Measurements from ENCODE around the gene GLIPR1L1.
A peak's percentile ranks its signal among the peaks of the same experiment; 100 is the strongest.

GLIPR1L1 gene

DNA sequence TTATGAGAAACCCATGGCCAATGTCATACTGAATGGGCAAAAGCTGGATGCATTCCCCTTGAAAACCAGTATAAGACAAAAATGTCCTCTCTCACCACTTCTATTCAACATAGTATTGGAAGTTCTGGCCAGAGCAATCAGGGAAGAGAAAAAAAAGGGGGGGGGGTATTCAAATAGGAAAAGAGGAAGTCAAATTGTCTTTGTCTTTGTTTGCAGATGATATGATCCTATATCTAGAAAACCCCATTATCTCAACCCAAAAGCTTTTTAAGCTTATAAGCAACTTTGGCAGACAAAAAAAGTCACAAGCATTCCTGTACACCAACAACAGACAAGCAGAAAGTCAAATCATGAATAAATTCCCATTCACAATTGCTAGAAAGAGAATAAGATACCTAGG lies 19.5 kb downstream of the GLIPR1L1 start:
- no peak for DNase-seq

DNA sequence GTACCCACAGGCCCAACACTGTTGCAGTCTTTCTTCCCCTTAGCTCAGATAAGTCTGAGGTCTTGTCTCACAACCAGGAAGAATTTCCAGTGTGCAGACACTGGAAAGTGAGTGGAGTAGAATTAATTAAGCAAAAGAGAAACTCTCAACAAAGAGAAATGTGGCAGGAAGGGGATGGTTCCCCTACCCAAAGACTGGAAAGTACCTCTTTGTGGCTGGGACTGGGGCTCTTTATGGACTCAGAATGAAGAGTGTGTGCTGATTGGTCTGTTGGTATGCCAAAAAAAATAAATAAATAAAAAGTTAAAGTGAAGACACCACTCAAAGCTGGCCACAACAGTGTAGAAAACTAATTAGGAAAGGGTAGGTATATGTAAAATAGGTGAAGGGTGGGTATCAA lies 26.4 kb downstream of the GLIPR1L1 start:
- DNase-seq: no peak

DNA sequence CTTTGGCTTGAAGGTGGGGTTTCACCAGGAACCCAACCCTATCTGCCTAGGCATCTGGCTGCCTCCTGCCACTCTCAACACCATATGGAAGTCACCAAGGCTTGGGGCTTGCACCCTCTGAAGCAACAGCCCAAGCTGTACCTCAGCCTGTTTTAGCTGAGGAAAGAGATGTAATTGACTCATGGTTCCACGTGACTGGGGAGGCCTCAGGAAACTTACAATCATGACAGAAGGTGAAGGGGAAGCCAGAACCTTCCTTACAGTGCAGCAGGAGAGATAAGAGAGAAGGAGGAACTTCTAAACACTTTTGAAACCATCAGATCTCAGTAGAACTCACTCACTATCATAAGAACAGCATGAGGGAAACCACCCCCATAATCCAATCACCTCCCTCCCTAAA lies 26.9 kb downstream of the GLIPR1L1 start:
- no peak for DNase-seq

DNA sequence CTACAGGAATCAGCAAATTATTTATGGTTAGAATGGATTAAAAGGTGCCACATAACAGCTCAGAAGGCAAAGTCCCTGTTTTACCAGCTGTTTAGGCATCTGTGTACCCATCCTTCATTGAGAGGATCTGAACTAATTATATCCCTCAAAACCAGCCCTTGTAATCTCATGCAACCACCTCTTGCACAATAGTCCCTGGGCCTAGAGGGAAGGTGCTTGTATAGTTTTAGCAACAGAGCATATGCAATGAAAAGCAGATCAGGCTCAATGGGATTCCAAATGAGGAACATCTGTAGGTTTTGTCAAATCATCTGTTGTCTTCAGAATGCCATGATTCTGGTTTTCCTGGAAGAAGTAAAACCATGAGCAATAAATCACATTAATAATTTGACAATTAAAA lies 30.4 kb downstream of the GLIPR1L1 start:
- DNase-seq: no peak

DNA sequence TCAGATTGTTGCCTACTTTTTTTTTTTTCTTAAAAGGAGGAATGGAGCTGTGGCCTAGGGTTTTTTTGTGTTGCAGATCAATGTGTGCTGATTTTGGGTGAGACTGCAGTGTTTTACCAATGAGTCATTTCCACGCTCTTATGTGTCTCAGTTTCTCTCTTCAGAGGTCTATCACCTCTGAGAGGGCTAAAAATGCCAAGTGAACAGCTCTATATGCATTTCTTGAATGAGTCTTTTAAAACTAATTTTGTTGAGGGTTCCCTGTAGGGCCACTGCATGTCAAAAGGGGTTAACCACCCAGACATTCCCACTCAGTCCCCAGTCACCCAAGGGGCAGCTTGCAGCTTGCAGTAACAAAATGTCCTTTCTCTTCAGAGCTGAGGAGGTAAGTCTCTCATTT lies 32.2 kb downstream of the GLIPR1L1 start:
- no peak for DNase-seq

DNA sequence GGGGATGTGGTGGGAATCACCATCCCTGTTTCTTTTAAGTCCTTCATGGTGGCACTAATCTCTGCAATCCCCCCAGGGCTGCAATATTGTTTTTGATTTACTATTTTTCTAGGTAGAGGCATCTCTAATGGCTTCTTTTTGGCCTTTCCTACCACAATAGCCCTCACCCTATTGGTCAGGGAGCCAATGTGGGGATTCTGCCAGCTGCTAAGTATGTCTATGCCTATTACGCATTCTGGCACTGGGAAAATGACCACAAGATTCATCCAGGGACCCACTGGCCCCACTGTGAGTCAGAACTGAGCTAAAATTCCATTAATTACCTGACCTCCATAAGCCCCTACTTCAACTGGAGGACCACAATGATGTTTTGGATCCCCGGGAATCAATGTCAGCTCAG lies 40.5 kb downstream of the GLIPR1L1 start:
- no peak for DNase-seq

DNA sequence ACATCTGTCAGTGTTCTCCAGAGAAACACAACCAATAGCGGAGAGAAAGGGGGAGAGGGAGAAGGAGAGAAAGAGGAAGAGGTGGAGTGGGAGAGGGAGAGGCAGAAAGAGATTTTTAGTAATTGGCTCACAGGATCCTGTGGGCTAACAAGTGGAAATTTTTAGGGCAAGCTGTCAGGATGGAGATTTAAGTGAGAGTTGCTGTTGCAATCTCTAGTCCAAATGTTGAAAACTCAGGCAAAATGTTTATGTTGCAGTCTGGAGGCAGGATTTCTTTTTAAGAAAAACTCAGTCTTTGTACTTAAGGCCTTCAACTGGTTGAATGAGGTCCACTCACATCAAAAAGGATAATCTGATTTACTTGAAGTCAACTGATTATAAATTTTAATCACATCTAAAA lies 43.9 kb downstream of the GLIPR1L1 start:
- DNase-seq: no peak

DNA sequence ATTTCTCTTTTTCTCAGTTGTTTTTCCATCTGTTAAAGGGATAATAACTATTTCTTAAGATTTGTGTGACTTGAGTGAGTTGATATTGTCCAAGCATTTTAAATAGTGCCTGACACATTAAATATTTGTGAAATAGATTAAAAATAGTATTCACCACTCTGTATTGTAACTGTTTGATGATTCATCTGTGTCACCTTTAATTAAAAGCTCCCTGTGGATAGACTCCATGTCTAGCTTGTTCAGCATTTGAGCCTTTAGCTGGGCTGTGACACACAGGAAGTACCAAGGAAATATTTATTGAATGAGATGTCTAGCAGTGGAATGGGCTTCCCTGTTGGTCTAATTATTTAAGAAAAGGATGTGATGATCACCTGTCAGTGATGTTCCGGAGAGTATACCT lies 54.6 kb downstream of the GLIPR1L1 start:
- no peak for DNase-seq

DNA sequence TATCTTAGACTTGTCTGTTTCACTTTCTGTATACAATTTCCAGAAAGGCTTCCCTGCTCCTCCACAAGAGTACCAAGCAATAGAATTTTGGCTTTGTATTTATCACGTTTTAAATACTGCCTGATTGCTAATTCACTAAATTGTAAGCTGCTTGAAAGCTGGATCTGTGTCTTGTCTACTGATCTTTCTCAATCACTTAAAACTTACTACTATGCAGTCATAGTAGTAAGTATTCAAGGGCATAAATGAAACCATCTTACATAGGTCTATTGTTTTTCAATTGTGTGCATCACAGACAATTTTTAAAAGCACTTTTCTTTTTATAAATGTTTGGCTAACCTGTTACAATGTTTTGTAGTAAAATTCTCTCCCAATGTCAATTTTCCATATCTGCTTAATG lies 55.2 kb downstream of the GLIPR1L1 start:
- DNase-seq: no peak

DNA sequence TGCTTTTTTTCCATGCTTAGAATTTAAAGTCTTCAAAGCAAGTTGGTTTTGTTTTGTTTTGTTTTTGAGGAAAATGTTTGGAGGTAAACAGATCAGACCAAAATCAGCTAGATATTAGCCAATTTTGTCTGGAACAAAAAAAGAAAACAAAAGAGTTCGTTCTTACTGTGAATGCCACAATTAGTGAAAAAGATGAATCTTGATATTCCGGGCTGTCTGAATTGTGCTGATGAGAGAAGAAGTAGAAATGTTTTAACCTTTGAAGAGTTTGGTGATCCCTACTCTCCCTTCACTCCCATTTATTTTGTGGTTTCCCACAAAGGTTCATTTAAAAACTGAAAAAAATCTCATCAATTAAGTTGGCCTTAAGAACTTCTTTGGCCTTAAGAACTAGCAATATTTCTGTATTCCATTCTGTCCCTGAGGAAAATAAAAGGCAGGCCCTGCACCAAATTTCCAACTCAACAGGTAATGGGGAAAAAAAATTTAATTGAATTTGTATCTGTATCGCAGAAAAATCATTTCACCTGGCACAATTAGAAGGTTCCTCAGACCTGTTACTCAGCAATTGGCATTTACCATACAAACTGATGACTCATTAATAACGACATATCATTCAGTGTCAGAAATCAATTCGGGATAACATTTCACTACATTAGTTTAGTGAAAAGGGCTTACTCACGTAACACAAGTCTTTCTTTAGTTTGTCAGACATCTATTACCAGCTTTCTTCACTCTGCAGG lies 55.9 kb downstream of the GLIPR1L1 start:
- DNase-seq: no peak

DNA sequence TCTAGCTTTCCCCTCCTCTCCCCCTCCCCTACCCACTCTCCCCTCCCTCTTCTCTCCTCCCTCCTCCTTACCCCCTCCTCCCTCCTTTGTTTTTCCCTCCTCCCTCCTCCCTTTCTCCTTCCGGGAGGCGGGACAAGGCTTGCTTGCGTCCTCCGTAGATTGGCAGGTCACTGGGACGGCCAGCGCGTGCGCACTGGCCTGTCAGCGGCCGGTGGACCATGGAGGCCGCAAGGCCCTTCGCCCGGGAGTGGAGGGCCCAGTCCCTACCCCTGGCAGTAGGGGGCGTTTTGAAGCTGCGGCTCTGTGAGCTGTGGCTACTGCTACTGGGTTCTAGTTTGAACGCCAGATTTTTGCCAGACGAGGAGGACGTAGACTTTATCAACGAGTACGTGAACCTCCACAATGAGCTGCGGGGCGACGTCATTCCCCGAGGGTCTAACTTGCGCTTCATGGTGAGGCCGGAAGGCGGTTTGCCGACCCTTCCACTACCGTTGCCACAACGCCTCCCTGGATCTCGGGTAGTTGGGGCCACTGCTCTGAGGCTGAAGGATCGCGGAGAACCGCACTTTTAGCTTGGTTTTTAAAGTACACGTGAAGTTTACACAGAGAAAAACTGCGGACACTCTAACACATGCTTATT lies 56.5 kb downstream of the GLIPR1L1 start, which contains the start of gene GLIPR1L2:
Gene GLIPR1L2 (plus strand): TSS at position 191 of the 640 bp plus-strand sequence. CDS start 28 bp downstream, at position 219.
- peak; percentile 97 for DNase-seq

DNA sequence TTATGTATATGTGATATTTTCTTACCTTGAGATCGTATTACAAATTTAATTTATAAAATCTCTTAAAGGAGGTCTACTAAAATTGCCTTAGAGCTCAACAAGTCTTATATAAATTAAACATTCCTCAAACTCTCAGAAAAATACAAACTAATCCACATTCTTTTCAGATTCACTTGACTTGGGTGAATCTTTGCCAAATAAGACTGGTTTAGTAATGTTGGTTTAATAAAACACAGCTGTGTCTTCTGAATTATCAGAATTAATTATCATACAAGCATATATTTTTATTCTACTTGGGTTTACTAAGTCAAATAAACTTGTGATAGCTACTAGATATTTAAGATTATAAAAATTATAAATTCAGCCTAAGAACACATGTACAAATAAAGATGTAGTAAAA lies 69.8 kb downstream of the GLIPR1L1 start:
- DNase-seq: no peak

DNA sequence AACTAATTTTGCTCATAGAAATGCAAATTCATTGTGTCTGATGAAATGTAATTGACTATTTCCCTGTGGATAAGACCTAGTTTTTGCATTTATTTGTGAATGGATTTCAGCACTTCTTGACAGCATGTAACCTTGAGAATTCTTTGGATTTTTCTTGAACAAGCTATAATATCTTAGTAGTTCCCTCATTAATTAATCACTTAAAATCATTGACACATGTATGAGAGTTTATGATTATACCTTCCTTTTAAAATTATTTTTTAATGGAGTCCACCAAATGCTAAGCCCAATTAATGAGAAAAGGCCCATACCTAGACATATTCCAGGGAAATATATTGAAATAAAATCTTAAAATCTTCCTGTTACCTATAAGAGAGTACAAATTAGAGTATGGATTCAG lies 73.2 kb downstream of the GLIPR1L1 start:
- DNase-seq: no peak

DNA sequence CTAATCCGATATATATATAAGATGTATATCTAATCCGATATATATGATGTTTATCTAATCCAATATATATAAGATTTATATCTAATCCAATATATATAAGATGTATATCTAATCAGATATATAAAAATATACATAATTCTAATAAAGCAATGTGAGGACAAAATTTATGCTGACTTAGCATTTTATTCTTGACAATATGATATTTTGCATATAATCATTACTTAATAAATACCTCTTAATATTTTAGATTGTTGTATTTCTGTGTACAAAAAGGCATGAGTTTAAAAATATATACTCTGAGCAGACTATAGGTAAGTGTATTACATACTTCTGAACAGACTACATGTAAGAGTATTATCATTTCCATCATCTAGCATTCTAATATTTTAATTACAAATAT lies 75.4 kb downstream of the GLIPR1L1 start:
- no peak for DNase-seq

DNA sequence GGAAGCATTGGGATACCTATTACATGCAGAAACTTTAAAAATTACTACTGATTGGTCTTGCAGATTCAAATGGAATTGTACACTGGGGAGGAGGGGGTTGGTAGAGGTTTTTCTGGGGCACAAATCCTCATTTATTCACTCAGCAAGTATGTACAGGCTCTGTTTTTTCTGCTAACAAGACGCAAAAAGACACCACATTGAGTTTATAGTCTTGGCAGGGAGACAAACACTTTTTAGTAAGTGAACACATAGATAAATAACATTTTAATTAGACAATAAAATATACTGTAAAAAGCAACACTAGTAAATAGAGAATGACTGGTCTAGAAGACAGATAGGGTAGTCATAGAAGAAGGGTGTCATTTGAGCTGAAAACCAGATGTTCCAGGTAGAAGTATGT lies 80.2 kb downstream of the GLIPR1L1 start:
- no peak for DNase-seq

DNA sequence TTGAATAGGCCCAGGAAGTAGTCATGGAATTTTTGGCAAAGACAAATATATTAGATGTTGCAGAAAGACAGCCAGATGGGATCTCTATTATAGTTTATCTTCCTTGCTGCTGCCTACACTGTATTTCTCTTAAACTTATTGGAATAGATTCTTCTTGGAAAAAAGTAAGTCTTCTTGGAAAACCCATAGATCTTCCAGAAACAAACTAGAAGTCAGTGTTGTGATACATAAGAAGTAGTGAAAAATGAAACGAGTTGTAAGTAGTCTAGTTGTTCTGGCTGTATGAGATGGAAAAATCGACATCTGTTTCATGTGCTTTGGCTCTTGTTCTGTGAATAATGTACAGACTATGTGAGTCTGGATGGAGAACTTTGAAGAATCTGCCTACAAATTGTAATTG lies 85.4 kb downstream of the GLIPR1L1 start:
- DNase-seq: no peak
